Measurements from ENCODE around the gene LILRB4.

Gene LILRB4

GRCh38 chr19:54646331-54646841, 16.4 kb upstream of the LILRB4 start:
- no peaks in the 10 kb centered on the region for H3K9me3 ChIP-seq (ENCODE audit: control insufficient read depth in 5 of 5, low read length in 5 of 5)
- no peak overlapping the region for H3K27ac ChIP-seq (ENCODE audit: low read depth, low read length)
- H3K9ac ChIP-seq (ENCODE audit: low read length in 5 of 5), result no peak overlapping the region
- no peaks in the 10 kb centered on the region for H3K36me3 ChIP-seq (ENCODE audit: control insufficient read depth in 5 of 5, insufficient read depth in 5 of 5, low read length in 5 of 5)
- peaks cover 0 to 5% (median 0%) of the 10 kb centered on the region in 5 donors for H3K27me3 ChIP-seq (ENCODE audit: control insufficient read depth in 5 of 5, insufficient read depth in 4 of 5, low read length in 5 of 5)
- H3K4me3 ChIP-seq (ENCODE audit: low read depth in 1 of 5, low read length in 5 of 5), result no peak overlapping the region
- peaks cover 0 to 4% (median 0%) of the 10 kb centered on the region in 5 donors for H3K4me1 ChIP-seq (ENCODE audit: control insufficient read depth in 5 of 5, insufficient read depth in 5 of 5, low read length in 5 of 5)

DNA sequence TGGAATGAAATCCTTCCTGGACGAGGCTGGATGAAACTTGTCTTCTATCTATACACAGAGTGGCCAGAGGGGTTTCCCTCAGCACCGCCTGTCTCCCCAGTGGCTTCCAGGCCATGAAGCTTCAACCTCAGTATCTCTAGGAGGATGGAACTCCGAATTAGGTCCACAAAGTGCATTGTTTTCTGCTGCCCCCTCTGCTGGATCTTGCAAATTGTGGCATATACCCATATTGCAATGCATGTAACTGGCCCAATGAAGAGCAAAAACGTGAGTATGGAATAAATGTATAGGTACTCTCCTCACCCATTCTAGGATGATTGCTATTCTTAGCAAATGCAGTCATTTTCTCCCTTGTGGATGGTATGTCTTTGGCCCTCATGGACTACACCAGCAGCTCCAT, 14.7 kb upstream of the LILRB4 start:
- Histone ChIP-seq H3K27ac (ENCODE audit: low read depth, low read length) (no peak overlapping the region), H3K9ac (ENCODE audit: low read length in 5 of 5) (no peak overlapping the region), H3K36me3 (ENCODE audit: control insufficient read depth in 5 of 5, insufficient read depth in 5 of 5, low read length in 5 of 5) (no peaks in the 10 kb centered on the region), H3K4me3 (ENCODE audit: low read depth in 1 of 5, low read length in 5 of 5) (no peak overlapping the region), H3K4me1 (ENCODE audit: control insufficient read depth in 5 of 5, insufficient read depth in 5 of 5, low read length in 5 of 5) (no peaks in the 10 kb centered on the region), H3K9me3 (ENCODE audit: control insufficient read depth in 5 of 5, low read length in 5 of 5) (no peaks in the 10 kb centered on the region), H3K27me3 (ENCODE audit: control insufficient read depth in 5 of 5, insufficient read depth in 4 of 5, low read length in 5 of 5) (peaks cover 0 to 9% (median 0%) of the 10 kb centered on the region in 5 donors)

DNA sequence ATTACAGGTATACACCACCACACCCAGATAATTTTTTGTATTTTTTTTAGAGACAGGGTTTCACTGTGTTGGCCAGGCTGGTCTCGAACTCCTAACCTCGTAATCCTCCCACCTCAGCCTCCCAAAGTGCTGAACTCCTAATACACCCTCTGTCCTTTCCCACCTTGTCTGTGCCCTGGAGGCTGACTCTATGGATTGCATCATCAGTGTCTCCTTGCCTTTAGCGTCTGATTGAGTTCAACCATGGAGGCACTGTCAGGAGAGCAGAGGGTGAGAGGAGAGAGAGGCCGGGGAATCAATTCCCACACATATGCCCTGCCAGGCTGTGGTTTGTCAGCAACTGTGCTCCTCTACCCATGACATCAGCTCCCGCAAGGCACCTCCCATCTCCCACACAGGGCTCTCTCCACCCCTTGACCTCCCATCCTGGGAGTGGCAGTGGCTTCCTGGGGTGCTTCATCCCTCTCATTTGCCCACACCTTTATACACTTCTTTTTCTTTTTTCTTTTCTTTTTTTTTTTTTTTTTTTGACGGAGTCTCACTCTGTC, 12.6 kb upstream of the LILRB4 start:
- Histone ChIP-seq H3K27ac (ENCODE audit: low read depth, low read length) (no peak overlapping the region), H3K9ac (ENCODE audit: low read length in 5 of 5) (no peak overlapping the region), H3K4me3 (ENCODE audit: low read depth in 1 of 5, low read length in 5 of 5) (no peak overlapping the region), H3K27me3 (ENCODE audit: control insufficient read depth in 5 of 5, insufficient read depth in 4 of 5, low read length in 5 of 5) (peaks cover 0 to 14% (median 0%) of the 10 kb centered on the region in 5 donors), H3K36me3 (ENCODE audit: control insufficient read depth in 5 of 5, insufficient read depth in 5 of 5, low read length in 5 of 5) (no peaks in the 10 kb centered on the region), H3K9me3 (ENCODE audit: control insufficient read depth in 5 of 5, low read length in 5 of 5) (no peaks in the 10 kb centered on the region), H3K4me1 (ENCODE audit: control insufficient read depth in 5 of 5, insufficient read depth in 5 of 5, low read length in 5 of 5) (peaks cover 0 to 2% (median 0%) of the 10 kb centered on the region in 5 donors)

DNA sequence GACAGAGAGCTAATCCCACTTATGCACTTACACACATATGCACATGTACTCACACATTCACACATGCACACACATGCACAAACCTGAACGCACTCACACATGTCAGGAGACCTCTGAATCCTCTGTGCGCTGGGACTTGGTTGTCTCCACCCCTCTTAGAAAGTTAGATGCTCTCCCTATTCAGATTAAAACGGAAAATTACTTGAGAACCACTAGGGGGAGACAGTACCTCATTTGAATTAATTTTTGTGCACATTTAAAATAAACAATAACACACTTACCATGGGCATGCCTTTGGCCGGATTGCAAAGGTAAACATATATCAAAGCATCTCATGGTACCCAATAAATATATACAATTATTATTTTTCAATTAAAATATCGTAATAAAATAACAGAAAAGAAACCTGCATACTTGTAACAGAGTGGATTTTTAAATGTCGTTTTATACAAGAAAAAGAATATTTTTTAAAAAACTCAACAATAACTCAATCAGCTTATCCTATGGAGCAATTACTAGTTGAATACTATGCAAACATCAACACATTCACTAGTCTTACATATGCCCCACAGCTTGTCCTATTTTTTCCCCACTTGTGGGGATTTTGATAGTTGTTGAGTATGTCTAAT, 9.5 kb upstream of the LILRB4 start:
- H3K4me1 ChIP-seq (ENCODE audit: control insufficient read depth in 5 of 5, insufficient read depth in 5 of 5, low read length in 5 of 5), result peaks cover 0 to 3% (median 0%) of the 10 kb centered on the region in 5 donors
- H3K4me3 ChIP-seq (ENCODE audit: low read depth in 1 of 5, low read length in 5 of 5), result no peak overlapping the region
- peaks cover 0 to 11% (median 0%) of the 10 kb centered on the region in 5 donors for H3K27me3 ChIP-seq (ENCODE audit: control insufficient read depth in 5 of 5, insufficient read depth in 4 of 5, low read length in 5 of 5)
- no peak overlapping the region for H3K27ac ChIP-seq (ENCODE audit: low read depth, low read length)
- H3K9ac ChIP-seq (ENCODE audit: low read length in 5 of 5), result no peak overlapping the region
- H3K9me3 ChIP-seq (ENCODE audit: control insufficient read depth in 5 of 5, low read length in 5 of 5), result no peaks in the 10 kb centered on the region
- no peaks in the 10 kb centered on the region for H3K36me3 ChIP-seq (ENCODE audit: control insufficient read depth in 5 of 5, insufficient read depth in 5 of 5, low read length in 5 of 5)

- no peak overlapping the region for H3K4me3 ChIP-seq (ENCODE audit: low read depth in 1 of 5, low read length in 5 of 5)
- peaks cover 0 to 9% (median 3%) of the 10 kb centered on the region in 5 donors for H3K27me3 ChIP-seq (ENCODE audit: control insufficient read depth in 5 of 5, insufficient read depth in 4 of 5, low read length in 5 of 5)
- no peaks in the 10 kb centered on the region for H3K9me3 ChIP-seq (ENCODE audit: control insufficient read depth in 5 of 5, low read length in 5 of 5)
- peaks cover 0 to 3% (median 0%) of the 10 kb centered on the region in 5 donors for H3K4me1 ChIP-seq (ENCODE audit: control insufficient read depth in 5 of 5, insufficient read depth in 5 of 5, low read length in 5 of 5)
- no peaks in the 10 kb centered on the region for H3K36me3 ChIP-seq (ENCODE audit: control insufficient read depth in 5 of 5, insufficient read depth in 5 of 5, low read length in 5 of 5)
- H3K27ac ChIP-seq (ENCODE audit: low read depth, low read length), result no peak overlapping the region
- no peak overlapping the region for H3K9ac ChIP-seq (ENCODE audit: low read length in 5 of 5)
Measured at GRCh38 chr19:54654447-54655321, 8.1 kb upstream of the LILRB4 start.

DNA sequence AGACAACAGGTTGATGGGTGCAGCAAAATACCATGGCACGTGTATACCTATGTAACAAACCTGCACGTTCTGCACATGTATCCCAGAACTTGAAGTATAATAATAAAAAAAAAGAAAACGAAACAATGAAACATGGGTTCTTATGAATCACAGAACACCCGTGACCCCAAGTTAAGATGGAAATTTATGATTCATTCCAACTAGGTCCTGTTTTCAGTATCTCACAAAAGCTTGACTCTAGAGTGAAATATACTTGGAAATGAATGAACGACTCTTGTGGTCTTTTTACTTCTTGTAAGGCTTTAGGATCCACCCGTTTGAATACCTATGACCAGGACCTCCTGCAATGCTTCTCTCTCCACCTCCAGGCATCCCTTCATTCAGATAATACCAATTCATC, 3.5 kb upstream of the LILRB4 start:
- Histone ChIP-seq H3K9ac (ENCODE audit: low read length in 5 of 5) (no peak overlapping the region), H3K36me3 (ENCODE audit: control insufficient read depth in 5 of 5, insufficient read depth in 5 of 5, low read length in 5 of 5) (peaks cover 0 to 2% (median 0%) of the 10 kb centered on the region in 5 donors), H3K27me3 (ENCODE audit: control insufficient read depth in 5 of 5, insufficient read depth in 4 of 5, low read length in 5 of 5) (peaks cover 0 to 10% (median 5%) of the 10 kb centered on the region in 5 donors), H3K9me3 (ENCODE audit: control insufficient read depth in 5 of 5, low read length in 5 of 5) (no peaks in the 10 kb centered on the region), H3K4me3 (ENCODE audit: low read depth in 1 of 5, low read length in 5 of 5) (no peak overlapping the region), H3K4me1 (ENCODE audit: control insufficient read depth in 5 of 5, insufficient read depth in 5 of 5, low read length in 5 of 5) (peaks cover 0 to 19% (median 7%) of the 10 kb centered on the region in 5 donors), H3K27ac (ENCODE audit: low read depth, low read length) (no peak overlapping the region)

GRCh38 chr19:54660306-54660705, 2.5 kb upstream of the LILRB4 start:
- H3K9me3 ChIP-seq (ENCODE audit: control insufficient read depth in 5 of 5, low read length in 5 of 5), result no peaks in the 10 kb centered on the region
- peaks cover 0 to 6% (median 0%) of the 10 kb centered on the region in 5 donors for H3K36me3 ChIP-seq (ENCODE audit: control insufficient read depth in 5 of 5, insufficient read depth in 5 of 5, low read length in 5 of 5)
- no peak overlapping the region for H3K4me3 ChIP-seq (ENCODE audit: low read depth in 1 of 5, low read length in 5 of 5)
- H3K4me1 ChIP-seq (ENCODE audit: control insufficient read depth in 5 of 5, insufficient read depth in 5 of 5, low read length in 5 of 5), result peaks cover 0 to 25% (median 10%) of the 10 kb centered on the region in 5 donors
- no peak overlapping the region for H3K9ac ChIP-seq (ENCODE audit: low read length in 5 of 5)
- H3K27me3 ChIP-seq (ENCODE audit: control insufficient read depth in 5 of 5, insufficient read depth in 4 of 5, low read length in 5 of 5), result peaks cover under 1 to 13% (median 4%) of the 10 kb centered on the region in 5 donors
- H3K27ac ChIP-seq (ENCODE audit: low read depth, low read length), result no peak overlapping the region

DNA sequence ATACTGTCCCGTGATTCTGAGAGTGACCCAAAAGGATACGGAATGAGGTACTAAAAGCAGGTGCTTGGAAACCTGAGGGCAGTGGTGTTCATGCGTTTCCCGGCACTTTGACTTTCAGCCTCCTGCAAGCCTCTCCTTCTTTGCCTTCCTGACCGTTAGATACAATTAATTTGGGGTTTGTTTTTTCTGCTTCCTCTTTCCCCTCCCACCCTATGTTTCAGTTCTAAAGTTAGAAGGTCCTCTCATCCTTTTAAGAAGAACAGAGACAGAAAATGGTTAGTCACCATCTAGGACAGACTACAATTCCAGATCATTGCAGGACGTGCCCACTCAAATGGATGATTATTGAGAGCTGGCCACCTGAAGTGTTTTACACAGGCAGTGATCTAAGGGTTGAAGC, 1.8 kb upstream of the LILRB4 start:
- H3K27ac ChIP-seq (ENCODE audit: low read depth, low read length), result no peak overlapping the region
- no peaks in the 10 kb centered on the region for H3K9me3 ChIP-seq (ENCODE audit: control insufficient read depth in 5 of 5, low read length in 5 of 5)
- H3K9ac ChIP-seq (ENCODE audit: low read length in 5 of 5), result no peak overlapping the region
- H3K4me3 ChIP-seq (ENCODE audit: low read depth in 1 of 5, low read length in 5 of 5), result no peak overlapping the region
- peaks cover 0 to 10% (median 0%) of the 10 kb centered on the region in 5 donors for H3K36me3 ChIP-seq (ENCODE audit: control insufficient read depth in 5 of 5, insufficient read depth in 5 of 5, low read length in 5 of 5)
- peaks cover 0 to 28% (median 10%) of the 10 kb centered on the region in 5 donors for H3K4me1 ChIP-seq (ENCODE audit: control insufficient read depth in 5 of 5, insufficient read depth in 5 of 5, low read length in 5 of 5)
- peaks cover 2 to 16% (median 5%) of the 10 kb centered on the region in 5 donors for H3K27me3 ChIP-seq (ENCODE audit: control insufficient read depth in 5 of 5, insufficient read depth in 4 of 5, low read length in 5 of 5)

DNA sequence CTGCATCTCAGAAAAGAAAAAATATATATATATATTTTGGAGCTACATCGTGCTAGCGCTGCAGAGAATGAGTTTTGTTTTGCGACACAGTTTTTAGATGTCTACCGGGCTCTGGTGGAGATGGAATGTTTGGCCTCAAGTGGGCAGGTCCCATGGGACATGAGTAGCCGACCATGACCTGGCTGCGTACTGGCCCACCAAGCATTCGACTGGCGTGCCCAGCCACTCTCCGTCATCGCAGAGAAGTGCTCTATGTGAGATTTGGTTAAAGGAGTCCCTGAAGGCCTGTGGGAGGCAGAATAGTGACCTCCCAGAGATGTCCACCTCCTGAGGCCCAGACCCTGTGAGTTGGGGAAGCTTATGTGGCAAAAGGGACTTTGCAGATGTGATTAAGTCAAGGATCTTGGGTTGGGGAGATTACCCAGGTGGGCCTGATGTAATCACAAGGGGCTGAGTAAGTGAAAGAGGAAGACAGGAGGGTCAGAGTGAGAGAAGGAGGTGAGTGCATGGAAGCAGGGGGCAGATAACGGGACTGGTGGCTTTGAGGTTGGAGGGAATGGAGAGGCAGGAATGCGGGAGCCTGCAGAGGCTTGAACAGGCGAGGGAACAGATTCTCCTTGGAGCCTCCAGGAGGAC, 821 bp upstream of the LILRB4 start:
- Histone ChIP-seq H3K4me1 (ENCODE audit: control insufficient read depth in 5 of 5, insufficient read depth in 5 of 5, low read length in 5 of 5) (peaks cover 0 to 28% (median 10%) of the 10 kb centered on the region in 5 donors), H3K36me3 (ENCODE audit: control insufficient read depth in 5 of 5, insufficient read depth in 5 of 5, low read length in 5 of 5) (peaks cover 0 to 11% (median 0%) of the 10 kb centered on the region in 5 donors), H3K4me3 (ENCODE audit: low read depth in 1 of 5, low read length in 5 of 5) (no peak overlapping the region), H3K9me3 (ENCODE audit: control insufficient read depth in 5 of 5, low read length in 5 of 5) (peaks cover 0 to 2% (median 0%) of the 10 kb centered on the region in 5 donors), H3K27ac (ENCODE audit: low read depth, low read length) (no peak overlapping the region), H3K27me3 (ENCODE audit: control insufficient read depth in 5 of 5, insufficient read depth in 4 of 5, low read length in 5 of 5) (peaks cover 4 to 21% (median 5%) of the 10 kb centered on the region in 5 donors), H3K9ac (ENCODE audit: low read length in 5 of 5) (no peak overlapping the region)

Data from subcutaneous abdominal adipose tissue (tissue), 5 donors.